ENCODE results near the gene HIRA. TPM values are rescaled to one million over a fixed set of nuclear protein-coding genes. Genes with fewer than 3 reads are reported as not detected.

Gene HIRA
- total RNA-seq, 1 donor from 2014 or later = 36.0 TPM

GRCh38 chr22:19292458-19293230 is 138.9 kb downstream of the HIRA start:
- H3K36me3 Mint-ChIP-seq (ENCODE audit: low read depth, unreplicated experiment) = no peaks in the 10 kb centered on the region
- no peaks in the 10 kb centered on the region for H3K9me3 Mint-ChIP-seq (ENCODE audit: unreplicated experiment)
- peak overlapping the region; percentile 94 for H3K4me3 Mint-ChIP-seq (ENCODE audit: unreplicated experiment)
- TF ChIP-seq, protein P1, sequence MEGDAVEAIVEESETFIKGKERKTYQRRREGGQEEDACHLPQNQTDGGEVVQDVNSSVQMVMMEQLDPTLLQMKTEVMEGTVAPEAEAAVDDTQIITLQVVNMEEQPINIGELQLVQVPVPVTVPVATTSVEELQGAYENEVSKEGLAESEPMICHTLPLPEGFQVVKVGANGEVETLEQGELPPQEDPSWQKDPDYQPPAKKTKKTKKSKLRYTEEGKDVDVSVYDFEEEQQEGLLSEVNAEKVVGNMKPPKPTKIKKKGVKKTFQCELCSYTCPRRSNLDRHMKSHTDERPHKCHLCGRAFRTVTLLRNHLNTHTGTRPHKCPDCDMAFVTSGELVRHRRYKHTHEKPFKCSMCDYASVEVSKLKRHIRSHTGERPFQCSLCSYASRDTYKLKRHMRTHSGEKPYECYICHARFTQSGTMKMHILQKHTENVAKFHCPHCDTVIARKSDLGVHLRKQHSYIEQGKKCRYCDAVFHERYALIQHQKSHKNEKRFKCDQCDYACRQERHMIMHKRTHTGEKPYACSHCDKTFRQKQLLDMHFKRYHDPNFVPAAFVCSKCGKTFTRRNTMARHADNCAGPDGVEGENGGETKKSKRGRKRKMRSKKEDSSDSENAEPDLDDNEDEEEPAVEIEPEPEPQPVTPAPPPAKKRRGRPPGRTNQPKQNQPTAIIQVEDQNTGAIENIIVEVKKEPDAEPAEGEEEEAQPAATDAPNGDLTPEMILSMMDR (IDR thresholded peaks at IDR 0.05; ENCODE audit: unreplicated experiment) = no peak
- peaks cover 2% of the 10 kb centered on the region for H3K27me3 Mint-ChIP-seq (ENCODE audit: unreplicated experiment)
- H3K4me1 Mint-ChIP-seq (ENCODE audit: unreplicated experiment) = peaks cover 28% of the 10 kb centered on the region
- DNase-seq (ENCODE audit: low spot score) = no peak
- no peak overlapping the region for H3K27ac Mint-ChIP-seq (ENCODE audit: unreplicated experiment)

- TF ChIP-seq, protein P1 (IDR thresholded peaks at IDR 0.05; ENCODE audit: unreplicated experiment) = no peak
- peak; percentile 91 for DNase-seq (ENCODE audit: low spot score)
Observed at GRCh38 chr22:19291580-19292457, 139.7 kb downstream of the HIRA start, which contains the start of gene CLTCL1. Gene CLTCL1, minus strand, starts transcription at chr22:19291719. Its CDS starts 78 bp downstream, at chr22:19291641.

GRCh38 chr22:19291218-19291579 is 140.3 kb downstream of the HIRA start:
- H3K27me3 Mint-ChIP-seq (ENCODE audit: unreplicated experiment) = peaks cover 6% of the 10 kb centered on the region
- H3K9me3 Mint-ChIP-seq (ENCODE audit: unreplicated experiment) = no peaks in the 10 kb centered on the region
- H3K4me1 Mint-ChIP-seq (ENCODE audit: unreplicated experiment) = peaks cover 36% of the 10 kb centered on the region
- DNase-seq (ENCODE audit: low spot score) = peak; percentile 49
- peak overlapping the region; percentile 88 for H3K4me3 Mint-ChIP-seq (ENCODE audit: unreplicated experiment)
- H3K27ac Mint-ChIP-seq (ENCODE audit: unreplicated experiment) = no peak overlapping the region
- TF ChIP-seq, protein P1 (IDR thresholded peaks at IDR 0.05; ENCODE audit: unreplicated experiment) = no peak
- H3K36me3 Mint-ChIP-seq (ENCODE audit: low read depth, unreplicated experiment) = no peaks in the 10 kb centered on the region

More at GRCh38 chr22:19291580-19292457, 139.7 kb downstream of the HIRA start, which contains the start of gene CLTCL1:
- Mint-ChIP-seq H3K27ac (ENCODE audit: unreplicated experiment) (no peak within 1 kb of the TSS), H3K27me3 (ENCODE audit: unreplicated experiment) (peaks cover 6% of the 10 kb centered on the region), H3K9me3 (ENCODE audit: unreplicated experiment) (no peaks in the 10 kb centered on the region), H3K4me1 (ENCODE audit: unreplicated experiment) (peaks cover 36% of the 10 kb centered on the region), H3K36me3 (ENCODE audit: low read depth, unreplicated experiment) (no peaks in the 10 kb centered on the region), H3K4me3 (ENCODE audit: unreplicated experiment) (peak within 1 kb of the TSS; percentile 94)

GRCh38 chr22:19290400-19291217 is 140.9 kb downstream of the HIRA start:
- Mint-ChIP-seq H3K27me3 (ENCODE audit: unreplicated experiment) (peaks cover 6% of the 10 kb centered on the region), H3K36me3 (ENCODE audit: low read depth, unreplicated experiment) (no peaks in the 10 kb centered on the region), H3K27ac (ENCODE audit: unreplicated experiment) (no peak overlapping the region), H3K4me1 (ENCODE audit: unreplicated experiment) (peaks cover 36% of the 10 kb centered on the region), H3K4me3 (ENCODE audit: unreplicated experiment) (peak overlapping the region; percentile 88), H3K9me3 (ENCODE audit: unreplicated experiment) (no peaks in the 10 kb centered on the region)
- DNase-seq (ENCODE audit: low spot score) = no peak
- TF ChIP-seq, protein P1 (IDR thresholded peaks at IDR 0.05; ENCODE audit: unreplicated experiment) = no peak
